ENCODE data around the gene PRPF40A. TPM values are rescaled to one million over a fixed set of nuclear protein-coding genes. Genes with fewer than 3 reads are reported as not detected.

PRPF40A gene
- total and polyA plus RNA-seq, 10 of the 15 experiments (the other 5 are each of a cell fraction or from before 2014, with no cell fraction given), result 97.8 to 197 (median 144) TPM

DNA sequence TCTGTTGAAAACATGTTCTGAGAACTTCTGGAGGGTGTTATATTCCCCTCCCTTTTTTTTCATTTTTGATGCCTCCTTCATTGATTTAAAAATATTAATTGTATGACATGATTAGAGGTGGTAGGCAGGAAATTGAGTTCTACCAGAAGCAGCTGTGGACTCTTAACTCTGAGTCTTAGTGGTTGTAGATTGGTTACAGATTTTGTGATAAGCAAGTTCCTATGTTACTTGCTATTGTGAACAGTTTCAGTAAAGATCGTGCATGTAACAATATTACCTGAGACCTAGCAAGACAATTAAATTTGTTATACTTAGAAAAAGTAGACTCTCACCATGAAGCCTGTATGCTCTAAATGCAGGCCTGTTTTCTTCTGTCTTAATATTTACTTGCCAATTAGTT is 88.1 kb downstream of the PRPF40A start:
- intact Hi-C loops (cut with micrococcal nuclease; ENCODE audit: unreplicated experiment) (loop anchor here (5.0 kb wide), 1 partner anchor 72 kb away; no protein-coding TSS in a partner anchor), in situ Hi-C loops (cut with MboI) (no loop called here)
- no peak overlapping the region for H3K4me3 ChIP-seq
- ChIA-PET CTCF (interaction anchor here (0.6 to 5.9 kb wide), 3 partner anchors 9 to 453 kb away, joined by 4 to 25 read pairs (median 4); partner anchors contain the start of gene STAM2), POLR2A (no interaction called here), RAD21 (ENCODE audit: unreplicated experiment) (no interaction called here), SMC1A (ENCODE audit: uncharacterized antibody, unreplicated experiment) (interaction anchor here (0.7 to 1.6 kb wide), 3 partner anchors 59 to 122 kb away, joined by 3 to 5 read pairs (median 3); no protein-coding TSS in a partner anchor)
- BruUV-seq (replicated peaks), result no TSS peak
- ATAC-seq (no peak), FAIRE-seq (no peak), DNase-seq (ENCODE audit: low read depth, low spot score) (no peak)
- no peaks in the 10 kb centered on the region for H3K4me1 ChIP-seq (ENCODE audit: control insufficient read depth, insufficient read depth, low read length)
- no peaks in the 10 kb centered on the region for H3K36me3 ChIP-seq (ENCODE audit: control insufficient read depth in 2 of 2, insufficient read depth in 2 of 2, low read length in 1 of 2)
- no peaks in the 10 kb centered on the region for H3K79me2 ChIP-seq (ENCODE audit: control insufficient read depth, insufficient read depth, low read length)
- no peaks in the 10 kb centered on the region for H3K27me3 ChIP-seq (replicated peaks in 1 of 2; ENCODE audit: control insufficient read depth in 2 of 2, insufficient read depth in 2 of 2, low read length in 1 of 2)
- no peak overlapping the region for H3K27ac ChIP-seq (ENCODE audit: control insufficient read depth, insufficient read depth)
- 91% methylated on average over 1 of the region's 1 CpG for WGBS (ENCODE audit: insufficient coverage, insufficient replicate concordance, low lambda C conversion rate, missing lambda C conversion rate)
- H3K4me2 ChIP-seq (ENCODE audit: control insufficient read depth, insufficient read depth), result no peak overlapping the region
- no peaks in the 10 kb centered on the region for H3K9me3 ChIP-seq (replicated peaks; ENCODE audit: control insufficient read depth, insufficient read depth, low read length)
- no peak for TF ChIP-seq TBL1XR1 (IDR thresholded peaks at IDR 0.05; ENCODE audit: low read depth, low read length)
- no peak for TF ChIP-seq CBX3 (IDR thresholded peaks at IDR 0.05; ENCODE audit: borderline replicate concordance, low read depth)
- TF ChIP-seq PML (IDR thresholded peaks at IDR 0.05; ENCODE audit: low read length), result no peak
- TF ChIP-seq, protein P1, sequence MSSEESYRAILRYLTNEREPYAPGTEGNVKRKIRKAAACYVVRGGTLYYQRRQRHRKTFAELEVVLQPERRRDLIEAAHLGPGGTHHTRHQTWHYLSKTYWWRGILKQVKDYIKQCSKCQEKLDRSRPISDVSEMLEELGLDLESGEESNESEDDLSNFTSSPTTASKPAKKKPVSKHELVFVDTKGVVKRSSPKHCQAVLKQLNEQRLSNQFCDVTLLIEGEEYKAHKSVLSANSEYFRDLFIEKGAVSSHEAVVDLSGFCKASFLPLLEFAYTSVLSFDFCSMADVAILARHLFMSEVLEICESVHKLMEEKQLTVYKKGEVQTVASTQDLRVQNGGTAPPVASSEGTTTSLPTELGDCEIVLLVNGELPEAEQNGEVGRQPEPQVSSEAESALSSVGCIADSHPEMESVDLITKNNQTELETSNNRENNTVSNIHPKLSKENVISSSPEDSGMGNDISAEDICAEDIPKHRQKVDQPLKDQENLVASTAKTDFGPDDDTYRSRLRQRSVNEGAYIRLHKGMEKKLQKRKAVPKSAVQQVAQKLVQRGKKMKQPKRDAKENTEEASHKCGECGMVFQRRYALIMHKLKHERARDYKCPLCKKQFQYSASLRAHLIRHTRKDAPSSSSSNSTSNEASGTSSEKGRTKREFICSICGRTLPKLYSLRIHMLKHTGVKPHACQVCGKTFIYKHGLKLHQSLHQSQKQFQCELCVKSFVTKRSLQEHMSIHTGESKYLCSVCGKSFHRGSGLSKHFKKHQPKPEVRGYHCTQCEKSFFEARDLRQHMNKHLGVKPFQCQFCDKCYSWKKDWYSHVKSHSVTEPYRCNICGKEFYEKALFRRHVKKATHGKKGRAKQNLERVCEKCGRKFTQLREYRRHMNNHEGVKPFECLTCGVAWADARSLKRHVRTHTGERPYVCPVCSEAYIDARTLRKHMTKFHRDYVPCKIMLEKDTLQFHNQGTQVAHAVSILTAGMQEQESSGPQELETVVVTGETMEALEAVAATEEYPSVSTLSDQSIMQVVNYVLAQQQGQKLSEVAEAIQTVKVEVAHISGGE (CRISPR knock-in tag; IDR thresholded peaks at IDR 0.05), result no peak
- TF ChIP-seq JUNB (IDR thresholded peaks at IDR 0.05), result no peak
- no peak for TF ChIP-seq ATF7 (IDR thresholded peaks at IDR 0.05; ENCODE audit: low read depth)
- no peak for TF ChIP-seq CREM (IDR thresholded peaks at IDR 0.05; ENCODE audit: low read depth)
- no peak for TF ChIP-seq RAD51 (IDR thresholded peaks at IDR 0.05)
- TF ChIP-seq CHD4 (IDR thresholded peaks at IDR 0.05), result no peak
- no peak for TF ChIP-seq MYC (IDR thresholded peaks at IDR 0.05; ENCODE audit: insufficient read depth, insufficient read length, insufficient replicate concordance, low read length, severe bottlenecking)
- no peak for TF ChIP-seq ZZZ3 (IDR thresholded peaks at IDR 0.05; ENCODE audit: control insufficient read depth, insufficient read length, low read depth)
- TF ChIP-seq NR2F1 (conservative IDR thresholded peaks at IDR 0.05), result no peak
- H3K9ac ChIP-seq (ENCODE audit: control insufficient read depth, insufficient read depth, low read length), result no peak overlapping the region
- no peak overlapping the region for H2AFZ ChIP-seq (ENCODE audit: control insufficient read depth, low read depth, low read length)
- no peaks in the 10 kb centered on the region for H4K20me1 ChIP-seq (ENCODE audit: control insufficient read depth, insufficient read depth)

Data from GM12878 (cell line).